ENCODE results near the gene BCL2.

The BCL2 gene

DNA sequence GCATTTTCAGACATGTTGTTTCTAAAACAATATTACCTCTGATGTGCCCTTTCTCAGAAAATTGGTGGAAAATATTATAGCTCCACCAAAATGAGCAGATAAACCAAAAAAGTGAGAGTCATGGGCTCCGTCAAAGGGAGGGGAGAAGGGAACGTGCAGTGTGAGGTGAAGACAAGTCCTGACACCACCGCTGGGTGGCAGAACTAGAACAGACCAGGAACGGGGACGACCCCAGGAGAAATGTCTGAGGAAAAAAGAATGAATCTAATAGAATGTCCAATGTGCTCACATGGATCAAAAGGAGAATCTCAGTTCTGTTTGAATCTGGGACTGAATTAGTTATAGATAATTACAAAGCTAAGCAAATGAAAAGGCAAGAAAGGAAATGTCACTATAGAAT lies 22.6 kb upstream of the BCL2 start:
- ATAC-seq, result peak; percentile 69
- TF ChIP-seq ISL1 (CRISPR knock-in tag; IDR thresholded peaks at IDR 0.05), result no peak
- TF ChIP-seq PPARA (CRISPR knock-in tag; IDR thresholded peaks at IDR 0.05; ENCODE audit: borderline replicate concordance), result no peak
- no peak for TF ChIP-seq ZFP3 (CRISPR knock-in tag; IDR thresholded peaks at IDR 0.05)
- no peak for TF ChIP-seq TOX (CRISPR knock-in tag; IDR thresholded peaks at IDR 0.05; ENCODE audit: borderline replicate concordance)
- no peak for TF ChIP-seq TCF4 (CRISPR knock-in tag; IDR thresholded peaks at IDR 0.05; ENCODE audit: borderline replicate concordance)
- TF ChIP-seq, protein P1, sequence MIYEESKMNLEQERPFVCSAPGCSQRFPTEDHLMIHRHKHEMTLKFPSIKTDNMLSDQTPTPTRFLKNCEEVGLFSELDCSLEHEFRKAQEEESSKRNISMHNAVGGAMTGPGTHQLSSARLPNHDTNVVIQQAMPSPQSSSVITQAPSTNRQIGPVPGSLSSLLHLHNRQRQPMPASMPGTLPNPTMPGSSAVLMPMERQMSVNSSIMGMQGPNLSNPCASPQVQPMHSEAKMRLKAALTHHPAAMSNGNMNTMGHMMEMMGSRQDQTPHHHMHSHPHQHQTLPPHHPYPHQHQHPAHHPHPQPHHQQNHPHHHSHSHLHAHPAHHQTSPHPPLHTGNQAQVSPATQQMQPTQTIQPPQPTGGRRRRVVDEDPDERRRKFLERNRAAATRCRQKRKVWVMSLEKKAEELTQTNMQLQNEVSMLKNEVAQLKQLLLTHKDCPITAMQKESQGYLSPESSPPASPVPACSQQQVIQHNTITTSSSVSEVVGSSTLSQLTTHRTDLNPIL (CRISPR knock-in tag; IDR thresholded peaks at IDR 0.05; ENCODE audit: low read depth), result no peak
- TF ChIP-seq ZFP30 (CRISPR knock-in tag; IDR thresholded peaks at IDR 0.05), result no peak
- TF ChIP-seq, protein P2, sequence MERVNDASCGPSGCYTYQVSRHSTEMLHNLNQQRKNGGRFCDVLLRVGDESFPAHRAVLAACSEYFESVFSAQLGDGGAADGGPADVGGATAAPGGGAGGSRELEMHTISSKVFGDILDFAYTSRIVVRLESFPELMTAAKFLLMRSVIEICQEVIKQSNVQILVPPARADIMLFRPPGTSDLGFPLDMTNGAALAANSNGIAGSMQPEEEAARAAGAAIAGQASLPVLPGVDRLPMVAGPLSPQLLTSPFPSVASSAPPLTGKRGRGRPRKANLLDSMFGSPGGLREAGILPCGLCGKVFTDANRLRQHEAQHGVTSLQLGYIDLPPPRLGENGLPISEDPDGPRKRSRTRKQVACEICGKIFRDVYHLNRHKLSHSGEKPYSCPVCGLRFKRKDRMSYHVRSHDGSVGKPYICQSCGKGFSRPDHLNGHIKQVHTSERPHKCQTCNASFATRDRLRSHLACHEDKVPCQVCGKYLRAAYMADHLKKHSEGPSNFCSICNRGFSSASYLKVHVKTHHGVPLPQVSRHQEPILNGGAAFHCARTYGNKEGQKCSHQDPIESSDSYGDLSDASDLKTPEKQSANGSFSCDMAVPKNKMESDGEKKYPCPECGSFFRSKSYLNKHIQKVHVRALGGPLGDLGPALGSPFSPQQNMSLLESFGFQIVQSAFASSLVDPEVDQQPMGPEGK (CRISPR knock-in tag; IDR thresholded peaks at IDR 0.05; ENCODE audit: borderline replicate concordance), result no peak
- TF ChIP-seq CSDC2 (CRISPR knock-in tag; IDR thresholded peaks at IDR 0.05), result no peak
- TF ChIP-seq BACH2 (CRISPR knock-in tag; IDR thresholded peaks at IDR 0.05; ENCODE audit: borderline replicate concordance), result no peak
- no peak for TF ChIP-seq RARB (CRISPR knock-in tag; IDR thresholded peaks at IDR 0.05)
- no peak for TF ChIP-seq ZC3H10 (CRISPR knock-in tag; IDR thresholded peaks at IDR 0.05)

DNA sequence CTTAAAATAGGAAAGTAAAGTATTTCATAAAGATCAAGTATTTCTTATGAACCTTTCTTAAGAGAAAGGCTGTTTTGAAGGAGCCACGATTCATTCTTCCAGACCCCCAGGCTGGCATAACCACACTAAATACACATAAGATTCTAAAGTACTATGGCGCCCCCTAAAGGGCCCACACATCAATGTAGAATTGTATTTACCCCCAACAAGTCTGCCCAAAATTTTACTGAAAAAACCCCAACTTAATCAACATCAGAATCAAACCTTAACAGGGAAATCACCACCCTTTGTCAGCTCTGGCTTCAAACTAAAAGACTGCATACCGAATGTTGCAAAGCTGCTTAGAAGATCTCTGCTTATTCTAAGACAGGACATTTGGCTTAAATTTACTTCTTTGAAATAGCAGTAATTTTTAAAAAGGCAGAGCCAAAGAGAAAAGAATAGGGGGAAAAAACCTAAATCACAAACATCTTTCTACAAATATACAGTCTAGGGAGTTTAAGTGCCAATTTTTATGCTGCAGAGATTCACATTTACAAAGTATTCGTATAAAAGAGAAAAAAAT lies 20.4 kb upstream of the BCL2 start:
- no peak for TF ChIP-seq ZNF565 (CRISPR knock-in tag; conservative IDR thresholded peaks at IDR 0.05; ENCODE audit: low read depth)
- no peak for TF ChIP-seq ZFP3 (CRISPR knock-in tag; IDR thresholded peaks at IDR 0.05)
- TF ChIP-seq ESRRG (CRISPR knock-in tag; IDR thresholded peaks at IDR 0.05), result no peak
- TF ChIP-seq ZNF8 (CRISPR knock-in tag; IDR thresholded peaks at IDR 0.05), result no peak
- no peak for TF ChIP-seq PPARA (CRISPR knock-in tag; IDR thresholded peaks at IDR 0.05; ENCODE audit: borderline replicate concordance)
- TF ChIP-seq, protein P1 (CRISPR knock-in tag; IDR thresholded peaks at IDR 0.05; ENCODE audit: low read depth), result no peak
- no peak for TF ChIP-seq TOX (CRISPR knock-in tag; IDR thresholded peaks at IDR 0.05; ENCODE audit: borderline replicate concordance)
- no peak for TF ChIP-seq SNAI2 (CRISPR knock-in tag; IDR thresholded peaks at IDR 0.05)
- TF ChIP-seq, protein P3, sequence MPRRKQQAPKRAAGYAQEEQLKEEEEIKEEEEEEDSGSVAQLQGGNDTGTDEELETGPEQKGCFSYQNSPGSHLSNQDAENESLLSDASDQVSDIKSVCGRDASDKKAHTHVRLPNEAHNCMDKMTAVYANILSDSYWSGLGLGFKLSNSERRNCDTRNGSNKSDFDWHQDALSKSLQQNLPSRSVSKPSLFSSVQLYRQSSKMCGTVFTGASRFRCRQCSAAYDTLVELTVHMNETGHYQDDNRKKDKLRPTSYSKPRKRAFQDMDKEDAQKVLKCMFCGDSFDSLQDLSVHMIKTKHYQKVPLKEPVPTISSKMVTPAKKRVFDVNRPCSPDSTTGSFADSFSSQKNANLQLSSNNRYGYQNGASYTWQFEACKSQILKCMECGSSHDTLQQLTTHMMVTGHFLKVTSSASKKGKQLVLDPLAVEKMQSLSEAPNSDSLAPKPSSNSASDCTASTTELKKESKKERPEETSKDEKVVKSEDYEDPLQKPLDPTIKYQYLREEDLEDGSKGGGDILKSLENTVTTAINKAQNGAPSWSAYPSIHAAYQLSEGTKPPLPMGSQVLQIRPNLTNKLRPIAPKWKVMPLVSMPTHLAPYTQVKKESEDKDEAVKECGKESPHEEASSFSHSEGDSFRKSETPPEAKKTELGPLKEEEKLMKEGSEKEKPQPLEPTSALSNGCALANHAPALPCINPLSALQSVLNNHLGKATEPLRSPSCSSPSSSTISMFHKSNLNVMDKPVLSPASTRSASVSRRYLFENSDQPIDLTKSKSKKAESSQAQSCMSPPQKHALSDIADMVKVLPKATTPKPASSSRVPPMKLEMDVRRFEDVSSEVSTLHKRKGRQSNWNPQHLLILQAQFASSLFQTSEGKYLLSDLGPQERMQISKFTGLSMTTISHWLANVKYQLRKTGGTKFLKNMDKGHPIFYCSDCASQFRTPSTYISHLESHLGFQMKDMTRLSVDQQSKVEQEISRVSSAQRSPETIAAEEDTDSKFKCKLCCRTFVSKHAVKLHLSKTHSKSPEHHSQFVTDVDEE (CRISPR knock-in tag; IDR thresholded peaks at IDR 0.05), result no peak
- ATAC-seq, result peak; percentile 62; the same call in 2 of the 3 replicates

DNA sequence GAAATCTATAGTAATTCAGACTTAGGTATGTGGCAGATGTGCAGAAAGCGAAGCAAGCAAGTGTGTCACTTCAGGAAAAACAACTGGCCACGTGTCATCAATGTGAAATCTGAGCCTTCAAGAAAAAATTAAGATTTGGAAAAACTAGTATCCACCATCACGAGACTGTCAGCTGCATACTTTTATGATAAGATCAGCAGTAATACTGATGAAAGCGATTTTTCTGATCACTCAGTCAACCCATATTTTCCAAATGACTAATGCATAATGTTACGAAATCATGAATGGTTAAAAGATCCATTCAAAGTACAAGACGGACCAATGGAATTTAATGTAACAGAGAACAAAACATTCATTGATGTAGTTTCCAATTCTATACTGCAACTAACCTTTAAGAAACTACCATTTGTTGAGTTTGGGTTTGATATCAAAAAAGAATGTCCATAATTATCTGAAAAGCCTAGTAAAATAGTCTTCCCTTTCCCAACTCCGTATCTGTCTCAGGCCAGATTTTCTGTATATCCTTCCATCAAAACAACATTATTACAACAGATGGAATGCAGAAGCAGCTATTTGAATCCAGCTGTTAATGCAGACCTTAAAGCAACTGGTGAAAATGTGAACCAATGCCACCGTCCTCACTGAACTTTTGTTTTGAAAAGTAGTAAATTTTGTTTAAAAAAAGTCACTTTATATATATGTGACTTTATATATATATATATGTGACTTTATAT lies 17.0 kb upstream of the BCL2 start:
- TF ChIP-seq TOX (CRISPR knock-in tag; IDR thresholded peaks at IDR 0.05; ENCODE audit: borderline replicate concordance) (no peak), ZNF8 (CRISPR knock-in tag; IDR thresholded peaks at IDR 0.05) (no peak), RARB (CRISPR knock-in tag; IDR thresholded peaks at IDR 0.05) (no peak), ZFP30 (CRISPR knock-in tag; IDR thresholded peaks at IDR 0.05) (no peak), ISL1 (CRISPR knock-in tag; IDR thresholded peaks at IDR 0.05) (peak; percentile 67), GLIS3 (CRISPR knock-in tag; IDR thresholded peaks at IDR 0.05) (no peak)
- TF ChIP-seq, protein P4, sequence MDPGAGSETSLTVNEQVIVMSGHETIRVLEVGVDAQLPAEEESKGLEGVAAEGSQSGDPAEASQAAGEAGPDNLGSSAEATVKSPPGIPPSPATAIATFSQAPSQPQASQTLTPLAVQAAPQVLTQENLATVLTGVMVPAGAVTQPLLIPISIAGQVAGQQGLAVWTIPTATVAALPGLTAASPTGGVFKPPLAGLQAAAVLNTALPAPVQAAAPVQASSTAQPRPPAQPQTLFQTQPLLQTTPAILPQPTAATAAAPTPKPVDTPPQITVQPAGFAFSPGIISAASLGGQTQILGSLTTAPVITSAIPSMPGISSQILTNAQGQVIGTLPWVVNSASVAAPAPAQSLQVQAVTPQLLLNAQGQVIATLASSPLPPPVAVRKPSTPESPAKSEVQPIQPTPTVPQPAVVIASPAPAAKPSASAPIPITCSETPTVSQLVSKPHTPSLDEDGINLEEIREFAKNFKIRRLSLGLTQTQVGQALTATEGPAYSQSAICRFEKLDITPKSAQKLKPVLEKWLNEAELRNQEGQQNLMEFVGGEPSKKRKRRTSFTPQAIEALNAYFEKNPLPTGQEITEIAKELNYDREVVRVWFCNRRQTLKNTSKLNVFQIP (CRISPR knock-in tag; IDR thresholded peaks at IDR 0.05; ENCODE audit: borderline replicate concordance, low read depth), result no peak
- TF ChIP-seq, protein P3 (CRISPR knock-in tag; IDR thresholded peaks at IDR 0.05), result no peak
- ATAC-seq, result peak; percentile 81

Measured in SK-N-SH treated with all-trans-retinoic acid at 6 μM for 48 hours (cell line).